ENCODE results near the gene PRKCB. TPM values are rescaled to one million over a fixed set of nuclear protein-coding genes. Genes with fewer than 3 reads are reported as not detected.

The PRKCB gene
- total RNA-seq, 1 experiment from 2014 or later, result 0.89 TPM

- intact Hi-C loops (cut with micrococcal nuclease), result no loop called here
- no peaks in the 10 kb centered on the region for H3K9me2 ChIP-seq (ENCODE audit: insufficient read depth)
- no peak overlapping the region for H3K4me3 ChIP-seq (replicated peaks in 1 of 2; ENCODE audit: low read depth in 1 of 2, low read length in 2 of 2)
- peaks cover 18% of the 10 kb centered on the region; the same call in 1 of the 2 replicates for H3K27me3 ChIP-seq (ENCODE audit: insufficient read depth, low read length)
- ATAC-seq (no peak), DNase-seq (ENCODE audit: low read depth, low spot score) (no peak)
- ChIA-PET POLR2A (no interaction called here), CTCF (interaction anchor here (3.0 kb wide), 1 partner anchor 10 kb away, joined by 12 read pairs; no protein-coding TSS in a partner anchor), RAD21 (ENCODE audit: low non-redundant PET in 1 of 2, low total read pairs in 2 of 2, uncharacterized antibody in 2 of 2, unreplicated experiment in 2 of 2) (no interaction called here)
- no peaks in the 10 kb centered on the region for H3K36me3 ChIP-seq (ENCODE audit: control insufficient read depth in 1 of 2, insufficient read depth in 2 of 2, low read length in 2 of 2)
- TF ChIP-seq SRF (IDR thresholded peaks at IDR 0.05; ENCODE audit: low read depth) (no peak), RAD21 (IDR thresholded peaks at IDR 0.05; ENCODE audit: low read depth) (no peak), SIN3A (IDR thresholded peaks at IDR 0.05; ENCODE audit: low read depth) (no peak), EGR1 (IDR thresholded peaks at IDR 0.05; ENCODE audit: low read depth) (no peak), EZH2phosphoT487 (IDR thresholded peaks at IDR 0.05; ENCODE audit: borderline replicate concordance) (no peak), POLR2AphosphoS5 (IDR thresholded peaks at IDR 0.05; ENCODE audit: low read depth, low read length) (no peak), JUND (IDR thresholded peaks at IDR 0.05) (no peak), REST (IDR thresholded peaks at IDR 0.05; ENCODE audit: low read depth) (no peak), SP1 (IDR thresholded peaks at IDR 0.05; ENCODE audit: low read depth) (no peak), POLR2A (IDR thresholded peaks at IDR 0.05; ENCODE audit: borderline replicate concordance, extremely low read depth, insufficient read depth, insufficient read length) (no peak)
- TF ChIP-seq, protein P1, sequence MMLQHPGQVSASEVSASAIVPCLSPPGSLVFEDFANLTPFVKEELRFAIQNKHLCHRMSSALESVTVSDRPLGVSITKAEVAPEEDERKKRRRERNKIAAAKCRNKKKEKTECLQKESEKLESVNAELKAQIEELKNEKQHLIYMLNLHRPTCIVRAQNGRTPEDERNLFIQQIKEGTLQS (IDR thresholded peaks at IDR 0.05), result no peak
- TF ChIP-seq, protein P2, sequence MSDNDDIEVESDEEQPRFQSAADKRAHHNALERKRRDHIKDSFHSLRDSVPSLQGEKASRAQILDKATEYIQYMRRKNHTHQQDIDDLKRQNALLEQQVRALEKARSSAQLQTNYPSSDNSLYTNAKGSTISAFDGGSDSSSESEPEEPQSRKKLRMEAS (IDR thresholded peaks at IDR 0.05), result no peak
- TF ChIP-seq, protein P3, sequence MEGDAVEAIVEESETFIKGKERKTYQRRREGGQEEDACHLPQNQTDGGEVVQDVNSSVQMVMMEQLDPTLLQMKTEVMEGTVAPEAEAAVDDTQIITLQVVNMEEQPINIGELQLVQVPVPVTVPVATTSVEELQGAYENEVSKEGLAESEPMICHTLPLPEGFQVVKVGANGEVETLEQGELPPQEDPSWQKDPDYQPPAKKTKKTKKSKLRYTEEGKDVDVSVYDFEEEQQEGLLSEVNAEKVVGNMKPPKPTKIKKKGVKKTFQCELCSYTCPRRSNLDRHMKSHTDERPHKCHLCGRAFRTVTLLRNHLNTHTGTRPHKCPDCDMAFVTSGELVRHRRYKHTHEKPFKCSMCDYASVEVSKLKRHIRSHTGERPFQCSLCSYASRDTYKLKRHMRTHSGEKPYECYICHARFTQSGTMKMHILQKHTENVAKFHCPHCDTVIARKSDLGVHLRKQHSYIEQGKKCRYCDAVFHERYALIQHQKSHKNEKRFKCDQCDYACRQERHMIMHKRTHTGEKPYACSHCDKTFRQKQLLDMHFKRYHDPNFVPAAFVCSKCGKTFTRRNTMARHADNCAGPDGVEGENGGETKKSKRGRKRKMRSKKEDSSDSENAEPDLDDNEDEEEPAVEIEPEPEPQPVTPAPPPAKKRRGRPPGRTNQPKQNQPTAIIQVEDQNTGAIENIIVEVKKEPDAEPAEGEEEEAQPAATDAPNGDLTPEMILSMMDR (IDR thresholded peaks at IDR 0.05 in 2 of 3, conservative IDR thresholded peaks at IDR 0.05 in 1 of 3; ENCODE audit: borderline replicate concordance in 1 of 3, insufficient read depth in 1 of 3, low read depth in 2 of 3, low read length in 2 of 3), result no peak
- no peaks in the 10 kb centered on the region for H3K4me1 ChIP-seq (ENCODE audit: control insufficient read depth in 1 of 2, insufficient read depth in 2 of 2, low read length in 2 of 2)
- H3K27ac ChIP-seq (ENCODE audit: low read depth, low read length), result no peak overlapping the region
- no peaks in the 10 kb centered on the region for H3K79me2 ChIP-seq (ENCODE audit: insufficient read depth, low read length)
- H2AFZ ChIP-seq (ENCODE audit: low read depth, low read length, poor library complexity, severe bottlenecking), result no peak overlapping the region
- H3K9me3 ChIP-seq (ENCODE audit: control insufficient read depth in 1 of 2, insufficient read depth in 1 of 2, low read depth in 1 of 2, low read length in 2 of 2), result no peaks in the 10 kb centered on the region
- BruUV-seq (replicated peaks), result no TSS peak
- no peak overlapping the region for H3K9ac ChIP-seq (ENCODE audit: low read length)
- H4K20me1 ChIP-seq (ENCODE audit: insufficient read depth), result no peaks in the 10 kb centered on the region
- H3K4me2 ChIP-seq (ENCODE audit: low read length), result no peak overlapping the region
These were observed 163.9 kb downstream of the PRKCB start for GRCh38 chr16:23999663-24000062.

Data from HCT116 (cell line).